GM21825 (cell line): ENCODE data around the gene SMOC1.

Experiments
- ATAC-seq: cut with Tn5 transposase; IDR thresholded peaks from one replicate; pipeline ENCODE4 v1.9.1; 2021; ENCODE audit warnings: mild to moderate bottlenecking, moderate library complexity; ENCODE audit not compliant: unreplicated experiment

The SMOC1 gene

DNA sequence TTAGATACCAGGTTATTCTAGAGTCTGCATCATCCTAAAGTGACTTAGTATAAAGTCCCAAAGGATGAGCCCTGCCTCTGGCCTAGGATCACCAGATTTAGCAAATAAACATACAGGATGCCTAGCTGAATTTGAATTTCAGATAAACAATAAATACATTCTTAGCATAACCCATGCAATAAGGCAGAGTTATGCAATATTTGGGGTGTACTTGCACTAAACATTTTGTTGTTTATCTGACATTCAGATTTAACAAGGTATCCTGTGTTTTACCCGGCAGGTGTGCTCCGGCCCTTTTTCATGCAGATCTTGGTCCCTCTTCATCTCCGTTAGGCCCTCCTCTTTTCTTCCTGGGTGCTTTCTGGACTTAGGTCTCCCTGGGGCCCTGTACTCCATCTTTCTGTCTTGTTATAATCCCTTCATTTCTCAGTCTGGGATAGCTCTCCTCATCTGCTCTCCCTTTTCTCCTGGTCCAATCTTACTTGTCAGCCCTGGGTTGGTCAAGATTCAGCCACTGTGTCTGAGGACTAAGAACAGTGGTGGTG lies 18.1 kb upstream of the SMOC1 start:
- no peak for ATAC-seq

- ATAC-seq, result no peak
Observed at GRCh38 chr14:69863083-69863482, 16.1 kb upstream of the SMOC1 start.

DNA sequence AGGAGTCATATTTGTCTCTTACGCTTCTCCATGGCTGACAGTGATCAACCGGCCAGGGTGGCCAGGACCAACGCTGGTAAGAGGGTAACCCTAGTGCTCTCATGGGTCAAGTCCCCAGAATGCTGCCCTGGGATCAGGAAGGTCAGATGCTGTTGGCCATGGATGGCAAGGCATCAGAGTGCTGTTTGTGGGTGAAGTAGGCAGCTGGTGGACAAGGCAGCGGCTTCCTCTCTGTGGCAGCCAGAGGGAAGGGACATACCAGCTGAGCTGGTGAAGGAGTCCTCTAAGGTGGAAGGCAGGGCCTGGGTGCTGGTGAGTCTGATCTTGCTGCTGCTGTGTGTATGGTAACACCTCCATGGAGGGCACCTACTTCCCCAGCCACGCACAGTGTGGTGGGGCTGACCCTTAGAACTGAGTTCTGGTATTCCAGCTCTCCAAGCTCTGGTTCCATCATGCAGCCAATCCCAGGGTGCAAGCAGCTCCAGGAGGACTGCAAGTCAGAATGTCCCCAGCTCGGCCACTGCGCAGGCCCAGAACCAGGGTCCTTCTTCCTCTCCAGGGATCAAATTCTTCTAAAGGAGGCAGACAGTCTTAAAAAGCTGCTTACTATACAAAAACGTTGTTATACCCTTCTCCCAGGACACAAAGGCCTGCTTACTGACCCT lies 13.4 kb upstream of the SMOC1 start:
- ATAC-seq, result no peak

DNA sequence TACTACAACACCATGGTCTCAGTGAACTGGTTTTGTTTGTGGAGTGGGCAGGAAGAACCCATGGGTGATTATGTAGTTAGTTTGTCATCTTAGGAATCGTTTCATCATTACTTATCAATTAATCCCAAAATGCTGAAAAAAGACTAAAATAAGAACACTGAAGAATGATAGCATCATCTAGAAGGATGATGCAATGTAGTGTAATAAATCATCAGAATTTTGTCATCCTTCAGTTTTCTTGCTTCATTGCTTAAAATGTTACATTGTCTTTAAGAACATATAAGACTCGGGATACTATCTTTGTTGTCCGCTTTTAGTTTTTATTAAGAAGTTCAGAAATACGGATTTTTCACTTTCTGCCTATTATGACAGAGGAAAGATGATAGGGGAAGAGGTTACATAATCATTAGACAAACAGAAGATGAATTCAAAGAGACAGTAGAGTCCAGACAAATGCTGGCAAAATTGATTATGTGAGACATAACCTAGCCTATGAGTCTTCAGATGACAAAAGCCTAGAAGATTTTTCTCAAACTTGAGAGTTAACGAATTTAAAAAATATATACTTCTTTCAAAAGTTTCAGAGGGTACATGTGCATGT lies 10.8 kb upstream of the SMOC1 start:
- no peak for ATAC-seq

- no peak for ATAC-seq
Observed at GRCh38 chr14:69870613-69871012, 8.6 kb upstream of the SMOC1 start.

GRCh38 chr14:69873877-69874780 lies 5.1 kb upstream of the SMOC1 start:
- no peak for ATAC-seq

- ATAC-seq, result no peak
Observed at GRCh38 chr14:69876221-69876847, 2.9 kb upstream of the SMOC1 start.

DNA sequence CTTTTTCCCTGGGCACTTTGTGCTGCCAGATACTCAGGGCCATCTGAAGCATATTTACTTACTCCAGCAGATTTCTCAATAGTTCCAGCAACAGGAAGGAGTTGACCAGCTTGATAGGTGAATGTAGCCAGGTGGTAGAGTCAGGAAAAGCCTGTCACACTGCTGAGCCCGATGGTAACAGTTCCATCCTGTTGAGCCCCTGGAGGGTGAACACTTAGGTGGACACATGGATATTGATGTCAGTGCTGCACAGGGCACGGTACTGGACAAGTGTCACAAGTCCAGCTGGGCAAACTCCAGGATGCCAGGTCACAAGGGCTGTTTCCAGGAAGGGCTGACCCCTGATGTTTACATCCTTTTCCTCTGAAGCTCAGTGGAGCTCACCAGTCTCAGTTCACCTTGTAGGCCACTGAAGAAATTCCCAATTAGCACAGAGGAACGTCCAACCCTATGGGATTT lies 2.3 kb upstream of the SMOC1 start:
- no peak for ATAC-seq

DNA sequence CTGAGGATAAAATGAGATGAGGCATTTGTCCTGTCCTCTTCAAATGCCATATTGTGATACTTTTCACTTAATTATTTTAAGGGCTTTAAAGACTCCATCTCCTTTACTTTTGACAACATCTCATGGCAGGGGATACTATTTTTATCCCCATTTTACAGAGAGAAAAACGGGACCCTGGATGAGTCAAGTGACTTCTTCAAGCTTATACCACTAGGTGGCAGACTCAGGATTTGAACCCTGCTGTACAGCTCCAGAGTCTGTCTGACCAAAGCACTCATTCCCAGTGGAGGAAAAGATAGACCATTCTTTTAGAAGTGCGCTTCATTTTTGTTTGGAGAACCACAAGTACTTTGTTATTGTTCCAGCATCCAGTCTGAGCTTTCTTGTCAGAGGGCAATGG lies 1.7 kb upstream of the SMOC1 start:
- ATAC-seq, result no peak

- no peak for ATAC-seq
Observed at GRCh38 chr14:69878251-69878650, 965 bp upstream of the SMOC1 start.

DNA sequence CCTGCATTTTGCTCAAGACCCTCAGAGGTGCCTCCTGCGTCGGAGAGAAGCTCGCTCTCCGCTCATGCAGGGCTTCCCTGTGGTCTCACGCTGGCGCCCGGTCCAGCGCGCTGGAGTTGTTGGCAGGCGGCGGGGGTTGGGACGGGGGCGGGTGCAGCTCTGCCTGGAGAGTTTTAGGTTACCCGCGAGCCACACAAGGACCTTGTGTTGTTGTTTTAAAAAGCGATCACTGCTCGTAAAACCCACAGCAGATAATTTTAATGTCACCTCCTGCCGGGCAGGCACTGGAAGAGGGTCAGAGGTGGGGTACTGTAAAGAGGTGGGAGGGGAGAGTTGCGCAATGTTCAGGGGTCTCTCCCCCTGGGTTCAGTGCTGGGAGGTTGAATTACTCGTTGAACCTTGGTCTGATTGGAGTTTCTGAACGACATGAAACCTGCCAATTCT lies 850 bp downstream of the SMOC1 start:
- ATAC-seq, result no peak

GRCh38 chr14:69880893-69881292 lies 1.7 kb downstream of the SMOC1 start:
- no peak for ATAC-seq

DNA sequence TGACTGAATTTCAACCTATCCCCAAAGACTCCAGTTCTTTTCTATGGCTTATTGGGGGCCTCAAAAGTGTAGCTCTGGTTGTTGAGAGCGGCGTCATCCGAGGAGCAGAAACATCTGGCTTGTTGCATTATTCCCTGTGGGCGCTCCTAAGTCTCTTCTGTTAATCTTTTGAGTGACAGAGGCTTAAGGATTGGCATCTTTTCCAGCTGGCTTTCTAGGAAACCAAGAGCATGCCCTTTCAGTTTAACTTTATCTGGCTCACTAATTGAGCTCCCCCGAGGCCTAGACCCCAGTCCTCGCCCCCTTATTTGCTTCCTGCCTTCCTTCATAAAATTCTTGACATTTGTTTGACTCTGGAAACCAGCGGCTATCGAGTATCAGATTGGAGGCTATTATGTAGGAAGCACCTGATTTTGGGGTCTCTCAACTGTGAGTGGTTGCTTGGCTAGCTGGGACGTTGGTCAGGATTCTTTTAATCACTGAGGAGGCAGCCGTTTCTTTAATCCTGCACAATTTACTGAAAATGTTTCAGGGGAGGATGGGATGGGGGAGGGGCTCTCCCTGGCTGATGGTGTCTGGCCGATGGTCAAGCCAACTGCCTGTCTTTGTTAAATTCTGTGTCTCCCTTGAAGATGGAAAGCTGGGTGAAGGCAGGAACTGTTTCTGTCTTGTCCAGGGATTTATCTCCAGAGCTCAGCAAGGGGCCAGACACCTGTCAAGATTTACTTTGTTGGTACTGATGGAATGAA lies 3.1 kb downstream of the SMOC1 start:
- no peak for ATAC-seq

DNA sequence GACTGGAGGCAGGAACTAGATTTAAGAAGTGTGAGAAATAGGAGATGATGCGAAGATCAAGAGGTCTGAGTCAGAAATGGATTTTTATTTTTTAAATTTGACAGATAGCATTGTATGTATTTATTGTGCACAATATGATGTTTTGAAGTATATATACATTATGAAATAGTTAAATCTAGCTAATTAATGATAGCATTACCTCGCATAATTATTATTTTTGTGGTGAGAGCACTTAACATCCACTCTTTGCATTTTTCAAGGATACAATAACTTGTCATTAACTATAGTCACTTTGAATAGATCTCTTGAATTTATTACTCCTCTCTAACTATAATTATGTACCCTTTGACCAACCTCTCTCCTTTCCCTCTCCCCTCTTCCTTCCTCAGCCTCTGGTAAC lies 3.7 kb downstream of the SMOC1 start:
- ATAC-seq, result no peak

DNA sequence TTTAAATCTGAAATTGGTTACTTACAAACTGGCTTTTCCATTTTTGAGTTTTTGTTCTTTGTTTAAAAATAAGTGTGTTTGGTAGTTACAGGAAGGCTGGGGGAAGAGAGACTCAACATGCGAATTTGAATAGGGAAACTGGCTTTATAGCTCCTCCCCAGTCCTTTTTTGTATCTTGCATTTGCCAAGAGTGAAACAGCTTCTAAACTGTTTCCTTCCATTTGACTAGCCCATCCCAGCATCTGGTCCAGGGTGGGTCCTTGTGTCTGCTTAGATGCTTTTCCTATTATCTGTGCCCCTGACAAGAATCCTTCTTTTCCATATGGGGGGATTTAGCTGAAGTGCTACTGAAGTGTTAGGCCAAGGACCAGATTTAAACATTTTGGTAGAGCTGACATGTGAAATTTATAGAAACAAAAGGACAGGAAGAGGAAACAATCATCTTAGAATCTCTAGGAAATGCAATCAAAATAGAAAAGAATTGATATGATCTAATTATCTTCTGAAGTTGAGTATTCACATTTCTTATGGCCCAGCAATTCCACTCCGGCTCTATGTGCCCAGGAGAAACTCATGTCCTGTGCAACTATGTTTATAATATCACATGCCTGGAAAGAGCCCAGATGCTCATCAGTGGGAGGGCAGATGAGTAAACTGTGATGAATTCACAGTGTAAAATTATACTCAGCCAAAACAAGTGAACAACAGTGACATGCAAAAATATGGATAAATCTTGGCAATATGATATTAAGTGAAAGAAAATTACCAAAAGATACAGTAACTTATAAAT lies 7.4 kb downstream of the SMOC1 start:
- no peak for ATAC-seq

DNA sequence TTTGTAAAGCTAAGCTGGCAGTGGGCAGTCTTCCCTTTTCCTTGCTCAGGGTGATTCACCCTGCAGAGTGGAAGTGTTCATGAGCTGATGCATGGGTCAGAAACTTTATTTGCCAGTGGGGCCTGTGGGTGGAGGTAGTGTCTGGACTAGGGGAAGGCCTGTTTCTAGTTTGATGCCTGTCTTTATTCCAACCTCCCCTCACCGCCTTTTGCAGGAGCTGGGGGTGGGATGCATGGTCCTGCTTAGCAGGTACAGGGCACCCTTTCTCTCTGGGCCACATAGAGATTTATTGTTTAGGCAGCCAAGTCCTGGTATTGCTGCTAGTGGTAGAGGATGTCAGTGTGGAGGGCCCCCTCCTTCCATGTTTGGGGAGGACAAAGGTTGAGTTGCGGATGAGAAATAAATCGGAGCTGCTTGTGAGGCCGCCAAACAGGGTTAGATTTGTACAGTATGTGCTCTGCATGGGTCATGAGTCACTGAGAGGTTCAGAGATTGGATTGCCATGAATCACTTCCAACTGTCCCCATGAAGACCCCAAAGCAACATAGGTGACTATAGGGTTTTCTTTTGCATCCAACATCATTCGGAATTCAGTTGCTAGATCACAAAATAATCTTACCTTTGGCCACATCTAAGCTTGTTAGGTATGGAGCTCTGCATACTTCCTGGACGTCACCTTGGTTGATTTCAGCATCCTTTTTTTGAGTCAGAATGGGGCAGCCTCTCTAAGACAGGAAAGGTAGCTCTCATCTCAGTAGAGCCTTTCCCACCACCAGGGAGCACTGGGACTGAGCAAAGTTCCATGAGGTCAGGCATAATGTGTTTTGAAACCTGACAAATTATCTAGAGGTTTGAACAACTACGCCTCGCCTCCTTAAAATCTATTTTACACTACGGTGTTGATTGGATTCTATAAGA lies 8.8 kb downstream of the SMOC1 start:
- no peak for ATAC-seq

DNA sequence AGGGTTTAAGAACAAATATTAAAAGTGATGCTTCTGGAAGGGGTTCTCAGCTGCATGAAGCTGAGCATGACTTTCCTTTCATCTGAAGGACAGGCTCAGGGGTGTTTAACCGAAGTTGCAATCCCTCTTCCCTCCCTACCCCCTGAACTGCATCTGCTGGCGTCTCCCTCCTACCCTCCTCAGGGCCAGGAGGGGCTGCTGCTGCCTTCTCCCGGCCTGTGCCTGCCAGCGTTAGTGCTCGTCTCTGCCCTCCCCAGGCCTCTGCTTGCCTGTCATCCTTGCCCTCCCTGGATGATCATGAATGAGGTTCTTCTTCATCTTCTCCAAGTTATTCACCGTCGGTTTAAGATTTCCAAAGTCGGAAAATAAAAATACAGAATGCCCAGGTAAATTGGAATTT lies 12.2 kb downstream of the SMOC1 start:
- no peak for ATAC-seq

DNA sequence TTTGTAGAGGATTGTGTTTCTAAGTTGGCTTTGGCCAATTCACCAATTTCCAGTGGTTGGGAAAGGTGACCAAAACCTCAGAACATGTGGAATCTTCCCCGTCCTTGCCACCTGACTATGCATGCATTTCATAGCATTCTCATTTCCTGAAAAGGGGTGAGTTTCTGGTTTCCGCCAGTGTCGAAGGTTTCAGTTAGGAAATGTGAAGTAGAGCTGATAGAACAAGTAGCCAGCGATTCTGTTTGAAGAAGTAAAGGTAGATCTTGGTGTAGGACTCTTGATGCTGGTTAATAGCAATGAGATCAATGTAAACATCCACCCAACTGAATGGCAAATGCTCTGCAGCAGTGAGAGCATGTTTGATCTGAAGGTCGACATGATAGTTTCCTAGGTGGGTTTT lies 15.9 kb downstream of the SMOC1 start:
- ATAC-seq, result no peak

DNA sequence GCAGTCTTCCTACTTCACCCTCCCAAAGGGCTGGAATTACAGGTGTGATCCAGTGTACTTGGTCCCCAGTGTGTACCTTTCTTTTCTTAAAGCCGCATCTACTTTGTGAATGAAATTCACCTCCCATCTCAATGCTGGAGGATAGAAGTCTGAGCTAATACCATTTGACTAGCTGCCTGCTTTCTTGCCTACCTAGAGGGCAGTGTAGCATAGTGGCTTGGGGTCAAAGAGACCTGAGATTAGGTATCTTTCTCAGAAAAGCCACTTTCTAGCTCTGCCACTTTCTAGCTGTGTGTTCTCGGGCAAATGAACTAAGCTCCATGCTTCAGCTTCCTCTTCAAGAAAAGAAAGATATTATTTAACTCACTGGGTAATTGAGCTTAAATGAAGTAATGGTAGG lies 16.9 kb downstream of the SMOC1 start:
- no peak for ATAC-seq
